ENCODE results near the gene NKX1-1.

The NKX1-1 gene

GRCh38 chr4:1375761-1376322, 30.4 kb downstream of the NKX1-1 start:
- Histone ChIP-seq H3K36me3 (replicated peaks; ENCODE audit: insufficient read depth, low read length) (no peaks in the 10 kb centered on the region), H3K79me2 (ENCODE audit: low read length) (no peaks in the 10 kb centered on the region), H3K27me3 (replicated peaks; ENCODE audit: insufficient read depth, low read length) (no peaks in the 10 kb centered on the region), H3K9me2 (replicated peaks; ENCODE audit: insufficient read depth, low read length) (no peaks in the 10 kb centered on the region), H3K4me1 (ENCODE audit: low read length) (no peaks in the 10 kb centered on the region), H2AFZ (ENCODE audit: low read length) (no peak overlapping the region), H3K4me3 (ENCODE audit: low read length) (no peak overlapping the region), H3K4me2 (ENCODE audit: low read depth, low read length) (no peak overlapping the region), H3F3A (ENCODE audit: insufficient read depth, low read length) (no peaks in the 10 kb centered on the region), H4K20me1 (ENCODE audit: insufficient read depth, low read length) (no peaks in the 10 kb centered on the region), H3K9ac (ENCODE audit: low read length) (no peak overlapping the region), H3K9me3 (replicated peaks; ENCODE audit: insufficient read depth, low read length) (no peaks in the 10 kb centered on the region), H3K27ac (ENCODE audit: low read length) (no peak overlapping the region)
- no peak for TF ChIP-seq EZH2 (optimal IDR thresholded peaks at IDR 0.05; ENCODE audit: low read depth, low read length)
- TF ChIP-seq CTCF (IDR thresholded peaks at IDR 0.05; ENCODE audit: low read length): no peak
- no peak for TF ChIP-seq EZH2phosphoT487 (IDR thresholded peaks at IDR 0.05; ENCODE audit: low read length)
- DNase-seq: no peak

GRCh38 chr4:1375051-1375721, 31.1 kb downstream of the NKX1-1 start:
- Histone ChIP-seq H3K36me3 (replicated peaks; ENCODE audit: insufficient read depth, low read length) (no peaks in the 10 kb centered on the region), H3K9me3 (replicated peaks; ENCODE audit: insufficient read depth, low read length) (no peaks in the 10 kb centered on the region), H3K4me1 (ENCODE audit: low read length) (no peaks in the 10 kb centered on the region), H3K9me2 (replicated peaks; ENCODE audit: insufficient read depth, low read length) (no peaks in the 10 kb centered on the region), H3K79me2 (ENCODE audit: low read length) (no peaks in the 10 kb centered on the region), H3F3A (ENCODE audit: insufficient read depth, low read length) (no peaks in the 10 kb centered on the region), H2AFZ (ENCODE audit: low read length) (no peak overlapping the region), H3K27me3 (replicated peaks; ENCODE audit: insufficient read depth, low read length) (no peaks in the 10 kb centered on the region), H3K27ac (ENCODE audit: low read length) (no peak overlapping the region), H3K4me2 (ENCODE audit: low read depth, low read length) (no peak overlapping the region), H4K20me1 (ENCODE audit: insufficient read depth, low read length) (no peaks in the 10 kb centered on the region), H3K4me3 (ENCODE audit: low read length) (no peak overlapping the region), H3K9ac (ENCODE audit: low read length) (no peak overlapping the region)
- no peak for TF ChIP-seq EZH2phosphoT487 (IDR thresholded peaks at IDR 0.05; ENCODE audit: low read length)
- TF ChIP-seq CTCF (IDR thresholded peaks at IDR 0.05; ENCODE audit: low read length): no peak
- TF ChIP-seq EZH2 (optimal IDR thresholded peaks at IDR 0.05; ENCODE audit: low read depth, low read length): no peak
- no peak for DNase-seq

GRCh38 chr4:1374706-1375045, 31.6 kb downstream of the NKX1-1 start:
- Histone ChIP-seq H3K27ac (ENCODE audit: low read length) (no peak overlapping the region), H3K27me3 (replicated peaks; ENCODE audit: insufficient read depth, low read length) (no peaks in the 10 kb centered on the region), H4K20me1 (ENCODE audit: insufficient read depth, low read length) (no peaks in the 10 kb centered on the region), H3K36me3 (replicated peaks; ENCODE audit: insufficient read depth, low read length) (no peaks in the 10 kb centered on the region), H3K4me3 (ENCODE audit: low read length) (no peak overlapping the region), H3F3A (ENCODE audit: insufficient read depth, low read length) (no peaks in the 10 kb centered on the region), H3K79me2 (ENCODE audit: low read length) (no peaks in the 10 kb centered on the region), H3K9me3 (replicated peaks; ENCODE audit: insufficient read depth, low read length) (no peaks in the 10 kb centered on the region), H3K4me1 (ENCODE audit: low read length) (no peaks in the 10 kb centered on the region), H3K4me2 (ENCODE audit: low read depth, low read length) (no peak overlapping the region), H3K9ac (ENCODE audit: low read length) (no peak overlapping the region), H2AFZ (ENCODE audit: low read length) (no peak overlapping the region), H3K9me2 (replicated peaks; ENCODE audit: insufficient read depth, low read length) (no peaks in the 10 kb centered on the region)
- TF ChIP-seq EZH2phosphoT487 (IDR thresholded peaks at IDR 0.05; ENCODE audit: low read length) (no peak), EZH2 (optimal IDR thresholded peaks at IDR 0.05; ENCODE audit: low read depth, low read length) (no peak), CTCF (IDR thresholded peaks at IDR 0.05; ENCODE audit: low read length) (no peak)
- no peak for DNase-seq

Measured in MM.1S (cell line).